BJ (cell line): ENCODE results near the gene LIMA1. TPM values are rescaled to one million over a fixed set of nuclear protein-coding genes. Genes with fewer than 3 reads are reported as not detected.

Source experiments
- CTCF ChIA-PET: fragments of 350-600 bp; formaldehyde crosslinking; extraction: SDS; loops from one replicate; lab custom pipeline; 2021; ENCODE audit warnings: antibody characterized with exemption, inconsistent platforms; lab: Yijun Ruan, JAX
- POLR2A ChIA-PET: fragments of 300-600 bp; sonication (Branson Sonifier 250); formaldehyde crosslinking; extraction: SDS; loops from one replicate; lab custom pipeline; 2021; ENCODE audit warnings: antibody characterized with exemption; lab: Charles Lee
- DNase-seq: peaks from one replicate; pipeline ENCODE4 v3.0.0-alpha.2; 2011; ENCODE audit warnings: low read depth
- H3K27me3 ChIP-seq: 2 replicates; pipeline ENCODE4 v1.6.0; 2011; ENCODE audit warnings: low read length; ENCODE audit not compliant: control insufficient read depth, insufficient read depth
- H3K36me3 ChIP-seq: 2 replicates; pipeline ENCODE4 v1.5.1; 2011; ENCODE audit warnings: low read length; ENCODE audit not compliant: control insufficient read depth, insufficient read depth
- H3K4me3 ChIP-seq: 2 replicates; pipeline ENCODE4 v1.5.1; 2011; ENCODE audit warnings: low read depth, mild to moderate bottlenecking, control low read depth, low read length
- polyA plus RNA-seq: library from polyadenylated mRNA; depleted of rRNA; stranded (reverse); fragments of >200 nt; gene quantifications from 2 replicates; pipeline ENCODE4 v1.2.3, GENCODE V29; 2011
- TF ChIP-seq, protein P1 (sequence below): IDR thresholded peaks from 2 replicates; pipeline ENCODE4 v1.5.1; 2011; ENCODE audit warnings: low read depth, mild to moderate bottlenecking, control low read depth, inconsistent platforms, low read length, moderate library complexity; ENCODE audit not compliant: insufficient read depth

Gene LIMA1
- polyA plus RNA-seq, 1 experiment = 368 TPM

DNA sequence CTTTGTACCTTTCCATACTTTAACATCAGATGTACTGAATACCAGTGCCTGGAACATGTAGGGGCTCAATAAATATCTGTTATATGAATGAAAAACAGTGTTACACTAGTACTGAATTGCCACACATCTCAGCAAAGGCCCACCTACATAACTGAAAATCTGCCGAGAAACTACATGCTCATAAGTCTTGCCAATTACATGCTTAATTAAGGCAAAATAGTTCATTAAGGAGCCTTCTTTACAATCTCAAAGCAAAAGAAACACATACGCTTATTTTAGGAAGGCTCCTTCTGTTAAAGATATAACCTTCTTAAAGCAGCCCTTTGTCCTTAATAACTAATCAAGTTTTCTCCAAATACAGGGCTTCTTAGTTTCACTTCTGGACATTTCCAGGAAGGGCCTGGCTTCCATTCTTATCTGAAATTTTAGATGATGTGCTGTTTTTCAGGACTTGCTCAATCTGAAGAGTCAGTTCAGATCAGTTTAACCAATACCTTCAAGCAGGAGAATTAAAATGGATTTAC lies 11.5 kb downstream of the LIMA1 start:
- H3K27me3 ChIP-seq = no peaks in the 10 kb centered on the region
- DNase-seq = no peak
- H3K4me3 ChIP-seq = no peak overlapping the region
- ChIA-PET POLR2A (no interaction called here), CTCF (interaction anchor here (0.9 to 1.8 kb wide), 2 partner anchors 11 to 35 kb away, joined by 4 to 5 read pairs; partner anchors contain the start of gene LIMA1)
- H3K36me3 ChIP-seq = no peaks in the 10 kb centered on the region
- TF ChIP-seq, protein P1, sequence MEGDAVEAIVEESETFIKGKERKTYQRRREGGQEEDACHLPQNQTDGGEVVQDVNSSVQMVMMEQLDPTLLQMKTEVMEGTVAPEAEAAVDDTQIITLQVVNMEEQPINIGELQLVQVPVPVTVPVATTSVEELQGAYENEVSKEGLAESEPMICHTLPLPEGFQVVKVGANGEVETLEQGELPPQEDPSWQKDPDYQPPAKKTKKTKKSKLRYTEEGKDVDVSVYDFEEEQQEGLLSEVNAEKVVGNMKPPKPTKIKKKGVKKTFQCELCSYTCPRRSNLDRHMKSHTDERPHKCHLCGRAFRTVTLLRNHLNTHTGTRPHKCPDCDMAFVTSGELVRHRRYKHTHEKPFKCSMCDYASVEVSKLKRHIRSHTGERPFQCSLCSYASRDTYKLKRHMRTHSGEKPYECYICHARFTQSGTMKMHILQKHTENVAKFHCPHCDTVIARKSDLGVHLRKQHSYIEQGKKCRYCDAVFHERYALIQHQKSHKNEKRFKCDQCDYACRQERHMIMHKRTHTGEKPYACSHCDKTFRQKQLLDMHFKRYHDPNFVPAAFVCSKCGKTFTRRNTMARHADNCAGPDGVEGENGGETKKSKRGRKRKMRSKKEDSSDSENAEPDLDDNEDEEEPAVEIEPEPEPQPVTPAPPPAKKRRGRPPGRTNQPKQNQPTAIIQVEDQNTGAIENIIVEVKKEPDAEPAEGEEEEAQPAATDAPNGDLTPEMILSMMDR = no peak

DNA sequence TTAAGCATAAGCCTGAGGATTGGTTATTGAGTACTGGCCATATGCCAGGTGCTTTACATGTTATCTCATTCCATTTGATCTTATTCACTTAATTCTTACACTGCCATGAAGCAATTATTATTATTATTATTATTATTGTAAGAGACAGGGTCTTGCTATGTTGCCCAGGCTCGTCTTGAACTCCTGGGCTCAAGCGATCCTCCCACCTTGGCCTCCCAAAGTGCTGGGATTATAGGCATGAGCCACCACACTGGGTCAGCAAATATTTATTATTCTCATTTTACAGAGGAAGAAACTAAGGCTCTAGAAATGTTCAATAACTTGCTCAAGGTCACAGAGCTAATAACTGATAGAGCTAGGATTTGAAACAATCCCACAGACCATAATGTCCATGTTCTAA lies 14.8 kb downstream of the LIMA1 start:
- Histone ChIP-seq H3K4me3 (no peak overlapping the region), H3K27me3 (no peaks in the 10 kb centered on the region), H3K36me3 (no peaks in the 10 kb centered on the region)
- TF ChIP-seq, protein P1 = no peak
- DNase-seq = no peak
- CTCF ChIA-PET = no interaction called here
- POLR2A ChIA-PET = no interaction called here

DNA sequence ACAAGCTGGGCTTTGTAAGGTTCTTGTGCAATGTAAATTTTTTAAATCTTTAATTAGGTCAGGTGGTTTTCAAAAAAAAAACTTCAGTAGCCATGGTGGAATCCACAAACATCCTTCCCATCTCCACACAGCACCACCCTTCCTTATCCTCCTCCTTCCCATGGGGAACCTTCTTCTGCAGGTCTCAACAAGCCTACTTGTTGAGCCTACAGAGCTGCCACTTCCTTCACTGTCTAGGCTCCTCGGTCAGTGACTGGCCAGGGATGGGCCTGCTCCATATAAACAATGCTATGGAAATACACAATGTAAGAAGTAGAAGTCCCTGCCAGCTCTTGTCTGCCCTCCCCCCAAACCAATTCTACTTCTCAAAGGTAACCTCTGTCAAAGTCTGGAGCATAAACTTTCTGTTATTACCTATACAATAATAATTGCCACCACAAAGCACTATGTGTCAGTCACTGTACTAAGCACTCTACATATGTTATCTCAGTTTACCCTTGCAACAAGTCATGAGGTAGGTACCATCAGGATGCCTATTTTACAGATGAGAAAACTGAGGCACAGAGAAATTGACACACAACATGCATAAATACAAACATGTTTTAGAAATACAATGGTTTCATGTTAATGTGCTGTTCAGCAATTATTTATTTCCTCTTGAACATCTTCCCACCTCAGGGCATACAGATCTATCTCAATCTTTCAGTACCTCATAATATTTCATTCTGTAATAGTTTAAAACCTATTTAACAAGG lies 17.4 kb downstream of the LIMA1 start:
- H3K4me3 ChIP-seq = no peak overlapping the region
- TF ChIP-seq, protein P1 = no peak
- ChIA-PET POLR2A (no interaction called here), CTCF (no interaction called here)
- no peaks in the 10 kb centered on the region for H3K36me3 ChIP-seq
- no peak for DNase-seq
- H3K27me3 ChIP-seq = no peaks in the 10 kb centered on the region

DNA sequence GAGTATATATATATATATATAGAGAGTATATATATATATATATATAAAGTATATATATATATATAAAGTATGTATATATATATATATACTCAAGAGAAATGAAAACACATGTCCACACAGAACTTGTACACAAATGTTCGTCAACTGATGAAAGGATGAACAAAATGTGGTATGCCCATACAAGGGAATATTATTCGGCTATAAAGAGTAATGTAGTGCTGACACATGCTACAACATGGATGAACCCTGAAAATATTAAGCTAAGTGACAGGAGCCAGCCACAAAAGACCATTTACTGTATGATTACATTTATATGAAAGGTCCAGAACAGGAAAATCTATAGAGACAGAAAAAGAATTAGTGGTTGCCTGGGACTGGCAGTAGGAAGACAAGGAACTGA lies 19.5 kb downstream of the LIMA1 start:
- TF ChIP-seq, protein P1 = no peak
- POLR2A ChIA-PET = no interaction called here
- CTCF ChIA-PET = interaction anchor here (0.8 to 1.2 kb wide), 2 partner anchors 9 kb away, joined by 3 read pairs; no protein-coding TSS in a partner anchor

DNA sequence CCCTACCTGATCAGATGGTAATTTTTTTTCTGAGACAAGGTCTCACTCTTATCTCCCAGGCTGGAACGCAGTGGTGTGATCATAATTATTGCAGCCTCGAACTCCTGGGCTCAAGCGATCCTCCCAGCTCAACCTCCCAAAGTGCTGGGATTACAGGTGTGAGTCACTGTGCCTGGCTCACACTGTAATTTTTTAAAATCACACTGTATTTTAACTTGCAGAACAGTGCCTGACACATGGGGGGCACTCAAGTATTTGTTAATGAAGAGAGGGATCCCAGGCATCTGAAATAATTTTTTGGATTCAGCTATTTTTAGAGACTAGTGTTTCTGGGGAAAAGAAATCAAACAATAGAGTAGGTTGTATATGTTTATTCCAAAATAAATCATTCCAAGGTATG lies 21.7 kb downstream of the LIMA1 start:
- ChIA-PET POLR2A (no interaction called here), CTCF (interaction anchor here (1.4 to 1.6 kb wide), 2 partner anchors 22 to 53 kb away, joined by 4 to 5 read pairs; partner anchors contain the start of gene LIMA1)
- no peaks in the 10 kb centered on the region for H3K27me3 ChIP-seq
- H3K36me3 ChIP-seq = no peaks in the 10 kb centered on the region
- no peak for DNase-seq
- TF ChIP-seq, protein P1 = no peak
- H3K4me3 ChIP-seq = no peak overlapping the region

More for the DNA sequence above, 19.5 kb downstream of the LIMA1 start:
- H3K27me3 ChIP-seq = no peaks in the 10 kb centered on the region
- H3K36me3 ChIP-seq = no peaks in the 10 kb centered on the region
- H3K4me3 ChIP-seq = no peak overlapping the region
- DNase-seq = no peak
